K562 (cell line): ENCODE measurements around the gene PCBP2. TPM values are rescaled to one million over a fixed set of nuclear protein-coding genes. Genes with fewer than 3 reads are reported as not detected.

Experiments
- ARHGAP35 ChIP-seq: fragments of 450-650 bp; IDR thresholded peaks from 2 replicates; pipeline ENCODE4 v1.6.1; 2018; ENCODE audit not compliant: partially characterized antibody
- CAMTA2 ChIP-seq: fragments of 250-450 bp; sonication (Bioruptor Pico); conservative IDR thresholded peaks from 2 replicates; pipeline ENCODE4 v1.5.1; 2022
- CBX1 ChIP-seq: sonication (generic); IDR thresholded peaks from 2 replicates; pipeline ENCODE4 v1.6.1; 2016; ENCODE audit warnings: antibody characterized with exemption, low read depth, mild to moderate bottlenecking
- CREB1 ChIP-seq, 2 experiments: sonication (generic) in 1 of 2; formaldehyde crosslinking in 1 of 2; IDR thresholded peaks; 2 replicates each; pipeline versions ENCODE4 v1.6.1 to v1.8.0; 2012 to 2022; ENCODE audit warnings: inconsistent platforms in 1 of 2, mild to moderate bottlenecking in 1 of 2, missing genetic modification reagents in 1 of 2, moderate library complexity in 1 of 2
- DMBX1 ChIP-seq: fragments of 250-450 bp; sonication (Bioruptor Pico); IDR thresholded peaks from 2 replicates; pipeline ENCODE4 v1.8.0; 2022; ENCODE audit warnings: inconsistent platforms, mild to moderate bottlenecking, moderate library complexity, borderline replicate concordance
- EP400 ChIP-seq: fragments of 450-650 bp; IDR thresholded peaks from 2 replicates; pipeline ENCODE4 v1.6.1; 2017; ENCODE audit warnings: antibody characterized with exemption, mild to moderate bottlenecking, moderate library complexity
- FOSL1 ChIP-seq: fragments of 200-800 bp; sonication (Bioruptor generic); conservative IDR thresholded peaks from 2 replicates; pipeline ENCODE4 v1.6.1; 2016; ENCODE audit warnings: missing genetic modification characterization, missing compliant biosample characterization
- HMGXB4 ChIP-seq: sonication (generic); formaldehyde crosslinking; IDR thresholded peaks from 2 replicates; pipeline ENCODE4 v1.8.1; 2023; ENCODE audit warnings: mild to moderate bottlenecking, missing genetic modification reagents
- MNT ChIP-seq, 2 experiments: fragments of 450-650 bp; conservative IDR thresholded peaks; 2 replicates each; pipeline ENCODE4 v1.6.1; 2017; ENCODE audit warnings: mild to moderate bottlenecking in 2 of 2, moderate library complexity in 2 of 2
- MXD1 ChIP-seq: fragments of 250-450 bp; sonication (Bioruptor Pico); IDR thresholded peaks from 2 replicates; pipeline ENCODE4 v1.8.0; 2021; ENCODE audit warnings: borderline replicate concordance, mild to moderate bottlenecking, moderate library complexity; ENCODE audit not compliant: poor library complexity, severe bottlenecking
- MYC ChIP-seq, 2 experiments: fragments of 250-450 bp in 1 of 2; sonication (Bioruptor Pico) in 1 of 2; IDR thresholded peaks; 2 replicates each; pipeline versions ENCODE4 v1.5.1 to v1.6.1; 2012 to 2021; ENCODE audit warnings: low read depth in 2 of 2, borderline replicate concordance in 1 of 2, improper control_type of control experiment in 1 of 2, low read length in 1 of 2, mild to moderate bottlenecking in 1 of 2, moderate library complexity in 1 of 2
- NBN ChIP-seq: fragments of 450-650 bp; IDR thresholded peaks from 2 replicates; pipeline ENCODE4 v1.6.1; 2016; ENCODE audit warnings: low read depth, mild to moderate bottlenecking
- NFRKB ChIP-seq: fragments of 450-650 bp; IDR thresholded peaks from 2 replicates; pipeline ENCODE4 v1.6.1; 2016; ENCODE audit warnings: low read depth
- RFX1 ChIP-seq: fragments of 450-650 bp; IDR thresholded peaks from 2 replicates; pipeline ENCODE4 v1.6.1; 2016; ENCODE audit warnings: mild to moderate bottlenecking, moderate library complexity
- SETDB1 ChIP-seq: IDR thresholded peaks from one replicate; pipeline ENCODE4 v1.6.1; 2012; ENCODE audit warnings: low read length, control low read depth, inconsistent platforms
- UBTF ChIP-seq, 2 experiments: IDR thresholded peaks; 2 replicates each; pipeline ENCODE4 v1.6.1; 2012; ENCODE audit warnings: improper control_type of control experiment in 2 of 2, low read depth in 2 of 2, low read length in 2 of 2, borderline replicate concordance in 1 of 2
- ZBTB8A ChIP-seq: fragments of 450-650 bp; IDR thresholded peaks from 2 replicates; pipeline ENCODE4 v1.6.1; 2018; ENCODE audit warnings: mild to moderate bottlenecking, moderate library complexity; ENCODE audit not compliant: partially characterized antibody
- ZNF316 ChIP-seq: fragments of 450-650 bp; IDR thresholded peaks from 2 replicates; pipeline ENCODE4 v1.6.1; 2016
- ZNF41 ChIP-seq: fragments of 250-450 bp; sonication (Bioruptor Pico); conservative IDR thresholded peaks from 2 replicates; pipeline ENCODE4 v1.4.0; 2020; ENCODE audit warnings: mild to moderate bottlenecking
- ZNF766 ChIP-seq: fragments of 200-800 bp; sonication (Bioruptor generic); conservative IDR thresholded peaks from 2 replicates; pipeline ENCODE4 v1.6.1; 2016; ENCODE audit warnings: missing genetic modification characterization, missing compliant biosample characterization
- polyA plus RNA-seq, 8 experiments: library from polyadenylated mRNA; depleted of rRNA in 4 of 8; stranded (reverse) in 5 of 8; unstranded in 3 of 8; fragments of >200 nt; fragmentation: Nextera tagmentation in 2 of 8; fragmentation: Illumina TruSeq in 1 of 8; extraction: Ambion mirVana in 2 of 8; extraction: Trizol in 1 of 8; gene quantifications; 2 replicates each; pipeline versions ENCODE4 v1.2.1 to v1.2.3, GENCODE V29; 2011 to 2014; ENCODE audit warnings: inconsistent platforms in 1 of 8, missing spikeins in 1 of 8
- total RNA-seq, 7 experiments: library from RNA; depleted of rRNA in 6 of 7; stranded (reverse); fragments of >200 nt in 6 of 7; fragmentation: Illumina TruSeq in 2 of 7; extraction: Trizol in 2 of 7; gene quantifications; 2 replicates each; pipeline versions ENCODE4 v1.2.1 to v1.2.3, GENCODE V29; 2011 to 2021; ENCODE audit warnings: low replicate concordance in 1 of 7

PCBP2 gene
- total and polyA plus RNA-seq, 9 of the 15 experiments (the other 6 are each of a cell fraction or from before 2014, with no cell fraction given): 137 to 831 (median 328) TPM

GRCh38 chr12:53452159-53453077, 516 bp downstream of the PCBP2 start (continued):
- TF ChIP-seq UBTF (IDR thresholded peaks at IDR 0.05; ENCODE audit: borderline replicate concordance in 1 of 2, low read depth in 2 of 2, low read length in 2 of 2): no peak
- peak; percentile 41 to 43 for TF ChIP-seq MNT (conservative IDR thresholded peaks at IDR 0.05)
- TF ChIP-seq ZBTB8A: no peak
- TF ChIP-seq NFRKB: peak; percentile 59
- TF ChIP-seq ZNF316: peak; percentile 7; the same call in 1 of the 2 replicates
- TF ChIP-seq EP400: peak; percentile 88; the same call in 1 of the 2 replicates
- no peak for TF ChIP-seq MXD1 (CRISPR knock-in tag)
- TF ChIP-seq CAMTA2 (CRISPR knock-in tag): no peak
- 0 out of 2 replicates have a peak, but pooled peaks have one; percentile 32 for TF ChIP-seq ZNF41 (CRISPR knock-in tag)
- peak; percentile 59; the same call in 1 of the 2 replicates for TF ChIP-seq NBN
- peak; percentile 99 for TF ChIP-seq HMGXB4 (CRISPR knock-in tag)
- peak; percentile 78 for TF ChIP-seq MYC (IDR thresholded peaks at IDR 0.05; ENCODE audit: low read depth, low read length)
- no peak for TF ChIP-seq MYC (CRISPR knock-in tag; IDR thresholded peaks at IDR 0.05; ENCODE audit: borderline replicate concordance, low read depth)
- no peak for TF ChIP-seq SETDB1
- no peak for TF ChIP-seq ARHGAP35
- no peak; the same call in 1 of the 2 replicates for TF ChIP-seq CBX1
- TF ChIP-seq RFX1: no peak
- 0 out of 2 replicates have a peak, but pooled peaks have one; percentile 11 for TF ChIP-seq DMBX1 (CRISPR knock-in tag)
- TF ChIP-seq CREB1 (IDR thresholded peaks at IDR 0.05): peak; percentile 53; the same call in 1 of the 2 replicates
- peak; percentile 26; the same call in 1 of the 2 replicates for TF ChIP-seq CREB1 (CRISPR knock-in tag; IDR thresholded peaks at IDR 0.05)
- peak; percentile 56 for TF ChIP-seq FOSL1 (tag)
- TF ChIP-seq ZNF766: no peak; the same call in 1 of the 2 replicates
